Thyroid gland (tissue), 4 donors: ENCODE results near the gene WDFY1. TPM values are rescaled to one million over a fixed set of nuclear protein-coding genes. Genes with fewer than 3 reads are reported as not detected.

Source experiments
- DNase-seq, 2 donors: peaks; one replicate each; pipeline ENCODE4 v3.0.0-alpha.2; 2019
- H3K27ac ChIP-seq, 3 donors: fragments of 200-600 bp; sonication (generic); 1 replicate in 2 of 3; 2 replicates in 1 of 3; pipeline ENCODE4 v1.5.1; 2016 to 2019; ENCODE audit warnings: mild to moderate bottlenecking in 1 of 3, moderate library complexity in 1 of 3
- H3K27me3 ChIP-seq: fragments of 200-600 bp; sonication (generic); one replicate; pipeline ENCODE4 v1.5.1; 2019
- H3K36me3 ChIP-seq, 2 donors: fragments of 200-600 bp; sonication (generic); one replicate each; pipeline ENCODE4 v1.5.1; 2016 to 2019
- H3K4me1 ChIP-seq, 2 donors: fragments of 200-600 bp; sonication (generic); one replicate each; pipeline ENCODE4 v1.5.1; 2017 to 2019
- H3K4me3 ChIP-seq, 3 donors: fragments of 200-600 bp; sonication (generic); replicated peaks in 1 of 3; 1 replicate in 2 of 3; 2 replicates in 1 of 3; pipeline ENCODE4 v1.5.1; 2016; ENCODE audit warnings: mild to moderate bottlenecking in 1 of 3
- H3K9me3 ChIP-seq: fragments of 200-600 bp; sonication (generic); one replicate; pipeline ENCODE4 v1.5.1; 2017
- POLR2A ChIP-seq, 2 donors: fragments of 450-650 bp; IDR thresholded peaks; one replicate each; pipeline ENCODE4 v1.6.1; 2017; ENCODE audit warnings: antibody characterized with exemption in 2 of 2, mild to moderate bottlenecking in 2 of 2, moderate library complexity in 1 of 2
- WGBS, 2 donors: methylation state at CpG; one replicate each; pipeline ENCODE4 v1.1.5; 2017; 5-methylcytosine and 5-hydroxymethylcytosine counted together
- intact Hi-C: fragments of 100-400 bp; cut with DNase I; formaldehyde crosslinking; loops from one replicate; pipeline ENCODE4 v1.15.1; 2023
- total RNA-seq, 4 donors: library from RNA; depleted of rRNA; stranded (reverse); fragments of >200 nt; gene quantifications; one replicate each; pipeline ENCODE4 v1.2.3, GENCODE V29; 2016
- TF ChIP-seq, protein P1 (sequence below), 6 experiments: fragments of 200-600 bp in 3 of 6; fragments of 450-650 bp in 3 of 6; sonication (generic) in 3 of 6; IDR thresholded peaks; one replicate each; pipeline ENCODE4 v1.5.1; 2016 to 2019; ENCODE audit warnings: antibody characterized with exemption in 6 of 6, mild to moderate bottlenecking in 2 of 6, inconsistent platforms in 1 of 6, moderate library complexity in 1 of 6

The WDFY1 gene
- total RNA-seq, 4 donors from 2014 or later = 49.4 to 87.7 (median 59.6) TPM

DNA sequence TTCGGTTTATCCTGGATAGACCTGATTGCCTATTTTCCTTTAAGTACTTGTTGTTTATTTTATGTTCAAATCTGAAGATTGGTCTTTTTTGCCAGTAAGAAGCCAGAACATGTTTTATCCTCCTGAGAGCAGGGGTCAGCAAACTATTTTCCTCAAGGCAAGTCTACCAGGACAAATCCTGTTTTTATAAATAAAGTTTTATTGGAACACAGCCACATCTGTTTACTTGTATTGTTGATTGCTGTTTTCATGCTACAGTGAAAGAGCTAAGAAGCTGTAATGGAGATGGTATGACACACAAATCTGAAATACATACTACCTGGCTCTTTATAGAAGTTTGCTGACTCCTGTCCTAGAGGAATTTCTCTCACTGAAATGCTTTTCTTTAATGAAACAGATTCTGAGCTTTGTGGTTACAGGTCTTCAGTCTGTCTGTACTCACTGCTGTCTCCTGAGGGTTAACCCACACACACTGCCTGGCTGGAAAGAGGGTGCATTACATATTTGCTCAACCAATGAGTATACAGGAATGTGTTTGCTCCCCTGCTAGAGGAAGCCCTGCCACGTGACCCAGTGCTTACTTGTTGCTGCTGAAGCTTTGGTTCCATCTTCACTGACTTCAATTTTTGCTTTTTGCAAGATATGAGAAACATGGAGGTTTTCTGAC lies 34.7 kb upstream of the WDFY1 start:
- intact Hi-C loops = no loop called here
- TF ChIP-seq POLR2A (IDR thresholded peaks at IDR 0.05) = no peak
- TF ChIP-seq, protein P1, sequence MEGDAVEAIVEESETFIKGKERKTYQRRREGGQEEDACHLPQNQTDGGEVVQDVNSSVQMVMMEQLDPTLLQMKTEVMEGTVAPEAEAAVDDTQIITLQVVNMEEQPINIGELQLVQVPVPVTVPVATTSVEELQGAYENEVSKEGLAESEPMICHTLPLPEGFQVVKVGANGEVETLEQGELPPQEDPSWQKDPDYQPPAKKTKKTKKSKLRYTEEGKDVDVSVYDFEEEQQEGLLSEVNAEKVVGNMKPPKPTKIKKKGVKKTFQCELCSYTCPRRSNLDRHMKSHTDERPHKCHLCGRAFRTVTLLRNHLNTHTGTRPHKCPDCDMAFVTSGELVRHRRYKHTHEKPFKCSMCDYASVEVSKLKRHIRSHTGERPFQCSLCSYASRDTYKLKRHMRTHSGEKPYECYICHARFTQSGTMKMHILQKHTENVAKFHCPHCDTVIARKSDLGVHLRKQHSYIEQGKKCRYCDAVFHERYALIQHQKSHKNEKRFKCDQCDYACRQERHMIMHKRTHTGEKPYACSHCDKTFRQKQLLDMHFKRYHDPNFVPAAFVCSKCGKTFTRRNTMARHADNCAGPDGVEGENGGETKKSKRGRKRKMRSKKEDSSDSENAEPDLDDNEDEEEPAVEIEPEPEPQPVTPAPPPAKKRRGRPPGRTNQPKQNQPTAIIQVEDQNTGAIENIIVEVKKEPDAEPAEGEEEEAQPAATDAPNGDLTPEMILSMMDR (IDR thresholded peaks at IDR 0.05) = no peak
- Histone ChIP-seq H3K9me3 (no peaks in the 10 kb centered on the region), H3K27me3 (no peaks in the 10 kb centered on the region), H3K27ac (no peak overlapping the region), H3K36me3 (no peaks in the 10 kb centered on the region), H3K4me1 (no peaks in the 10 kb centered on the region), H3K4me3 (no peak overlapping the region)
- DNase-seq = no peak
- 91 to 93% methylated on average over 2 of the region's 2 CpGs for WGBS, 2 donors

DNA sequence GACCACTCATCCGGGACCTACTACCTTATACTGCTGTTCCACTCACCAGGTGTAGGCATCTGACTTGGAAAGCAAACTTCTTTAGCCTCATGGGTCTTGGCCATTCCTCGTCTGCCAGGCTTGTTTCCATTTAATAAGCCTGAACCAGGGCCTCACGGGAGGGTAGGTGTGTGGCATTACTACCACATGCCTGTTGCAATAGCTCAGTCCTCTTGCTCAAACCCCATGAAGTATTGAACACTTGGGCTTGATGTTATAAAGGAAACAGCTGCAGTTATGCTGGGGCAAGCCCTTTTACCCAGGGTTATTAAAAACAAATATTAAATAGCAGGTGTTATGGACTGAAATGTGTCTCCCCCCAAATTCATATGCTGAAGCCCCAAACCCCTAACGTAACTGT lies 33.3 kb upstream of the WDFY1 start:
- 84 to 90% methylated on average over 4 of the region's 4 CpGs for WGBS, 2 donors
- TF ChIP-seq POLR2A (IDR thresholded peaks at IDR 0.05) = no peak
- TF ChIP-seq, protein P1 (IDR thresholded peaks at IDR 0.05) = no peak
- Histone ChIP-seq H3K4me1 (no peaks in the 10 kb centered on the region), H3K27ac (no peak overlapping the region), H3K4me3 (no peak overlapping the region), H3K27me3 (no peaks in the 10 kb centered on the region), H3K36me3 (no peaks in the 10 kb centered on the region), H3K9me3 (no peaks in the 10 kb centered on the region)
- intact Hi-C loops = no loop called here
- DNase-seq = no peak

DNA sequence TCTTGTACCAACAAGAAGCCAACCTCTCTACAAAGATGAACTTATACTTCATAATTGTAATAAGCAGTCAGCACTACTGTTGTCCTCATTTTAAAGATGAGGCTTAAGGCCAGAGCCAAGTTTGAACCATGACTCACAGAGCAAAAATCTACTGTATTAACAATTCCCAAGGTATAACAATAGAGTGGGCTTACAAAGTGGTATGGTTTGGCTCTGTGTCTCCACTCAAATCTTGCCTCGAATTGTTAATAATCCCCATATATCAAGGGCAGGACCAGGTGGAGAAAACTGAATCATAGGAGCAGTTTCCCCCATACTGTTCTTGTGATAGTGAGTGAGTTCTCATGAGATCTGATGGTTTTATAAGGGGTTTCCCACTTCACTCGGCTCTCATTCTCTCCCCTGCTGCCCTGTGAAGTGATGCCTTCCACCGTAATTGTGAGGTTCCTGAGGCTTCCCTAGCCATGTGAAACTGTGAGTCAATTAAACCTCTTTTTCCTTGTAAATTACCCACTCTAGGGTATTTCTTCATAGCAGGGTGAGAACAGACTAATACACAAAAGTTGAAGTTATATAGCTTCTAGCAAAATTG lies 31.6 kb upstream of the WDFY1 start:
- DNase-seq = no peak
- no peak overlapping the region for H3K4me3 ChIP-seq
- no peaks in the 10 kb centered on the region for H3K27me3 ChIP-seq
- intact Hi-C loops = no loop called here
- no peaks in the 10 kb centered on the region for H3K9me3 ChIP-seq
- no peaks in the 10 kb centered on the region for H3K36me3 ChIP-seq
- no peak for TF ChIP-seq POLR2A (IDR thresholded peaks at IDR 0.05)
- TF ChIP-seq, protein P1 (IDR thresholded peaks at IDR 0.05) = no peak
- no peaks in the 10 kb centered on the region for H3K4me1 ChIP-seq
- WGBS, 2 donors = 60 to 70% methylated on average over 3 of the region's 3 CpGs
- H3K27ac ChIP-seq = no peak overlapping the region

DNA sequence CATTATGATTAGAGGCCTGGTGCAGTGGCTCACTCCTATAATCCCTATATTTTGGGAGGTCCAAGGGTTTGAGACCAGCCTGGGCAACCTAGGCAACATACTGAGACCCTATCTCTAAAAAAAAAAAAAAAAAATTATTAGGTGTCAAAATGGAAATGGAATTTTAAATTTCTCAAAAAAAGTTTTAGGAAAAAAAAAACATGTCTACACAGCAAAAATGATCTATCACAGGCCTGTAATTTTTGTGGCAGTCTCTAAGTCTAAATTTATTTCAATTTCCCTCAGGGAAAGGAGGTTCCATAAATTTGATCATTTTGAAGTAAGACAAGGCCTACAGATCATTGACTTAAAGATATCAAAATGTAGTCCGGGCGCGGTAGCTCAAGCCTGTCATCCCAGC lies 28.5 kb upstream of the WDFY1 start:
- no peak for DNase-seq
- no peak overlapping the region for H3K4me3 ChIP-seq
- intact Hi-C loops = loop anchor here (5.0 kb wide), 1 partner anchor 314 kb away; no protein-coding TSS in a partner anchor
- H3K36me3 ChIP-seq = peaks cover 0 to 2% of the 10 kb centered on the region in 2 donors
- TF ChIP-seq, protein P1 (IDR thresholded peaks at IDR 0.05) = no peak
- TF ChIP-seq POLR2A (IDR thresholded peaks at IDR 0.05) = no peak
- 94 to 95% methylated on average over 3 of the region's 3 CpGs for WGBS, 2 donors
- no peaks in the 10 kb centered on the region for H3K27me3 ChIP-seq
- H3K27ac ChIP-seq = no peak overlapping the region
- H3K4me1 ChIP-seq = no peaks in the 10 kb centered on the region
- H3K9me3 ChIP-seq = no peaks in the 10 kb centered on the region

DNA sequence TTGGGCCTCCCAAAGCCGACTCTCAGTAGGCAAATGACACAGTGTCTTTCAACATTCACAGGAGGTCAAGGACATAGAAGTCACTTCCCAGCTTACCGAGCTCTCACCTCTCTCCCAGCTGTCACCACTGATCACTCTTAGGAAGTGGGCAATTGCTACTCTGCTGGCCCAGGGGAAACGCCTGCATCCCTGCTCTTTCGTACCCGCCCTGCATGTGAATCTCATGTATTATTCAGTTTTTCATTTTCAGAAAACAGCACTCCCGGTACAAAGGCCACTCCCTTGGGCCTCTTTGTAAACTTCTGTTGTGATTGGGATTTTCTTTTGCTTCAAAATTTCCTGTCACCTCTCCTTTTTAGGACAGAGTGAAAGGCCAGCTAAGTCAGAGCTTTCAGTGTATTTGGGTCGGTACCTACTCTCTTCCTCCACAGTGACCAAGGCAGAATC lies 27.5 kb upstream of the WDFY1 start:
- 81 to 85% methylated on average over 7 of the region's 7 CpGs for WGBS, 2 donors
- intact Hi-C loops = loop anchor here (5.0 kb wide), 1 partner anchor 315 kb away; no protein-coding TSS in a partner anchor
- Histone ChIP-seq H3K36me3 (peaks cover 4 to 9% of the 10 kb centered on the region in 2 donors), H3K27me3 (no peaks in the 10 kb centered on the region), H3K27ac (no peak overlapping the region), H3K4me1 (no peaks in the 10 kb centered on the region), H3K4me3 (no peak overlapping the region), H3K9me3 (no peaks in the 10 kb centered on the region)
- DNase-seq = no peak
- TF ChIP-seq, protein P1 (IDR thresholded peaks at IDR 0.05) = no peak
- no peak for TF ChIP-seq POLR2A (IDR thresholded peaks at IDR 0.05)
